GM18909 (cell line): ENCODE results near the gene DYNLT5.
"Not testable (repeated sequence)": the region's sequence is repeated elsewhere in the genome, so short reads cannot be mapped to it uniquely, and the experiment has no call there.

ENCODE experiments used
- ATAC-seq: cut with Tn5 transposase; IDR thresholded peaks from one replicate; pipeline ENCODE4 v1.9.1; 2021; ENCODE audit warnings: mild to moderate bottlenecking; ENCODE audit not compliant: unreplicated experiment, poor library complexity

DYNLT5 gene

GRCh38 chr1:66752000-66752592 lies at the start of gene DYNLT5:
DYNLT5 (plus strand) TSS chr1:66752459; CDS start chr1:66754659, 2,200 bp downstream.
- ATAC-seq: peak; percentile 64

- no peak for ATAC-seq
Measured at GRCh38 chr1:66704177-66704875, 47.9 kb upstream of the DYNLT5 start.

GRCh38 chr1:66705110-66705509 lies 47.1 kb upstream of the DYNLT5 start:
- ATAC-seq: no peak

- ATAC-seq: no peak
Measured at GRCh38 chr1:66711420-66711819, 40.8 kb upstream of the DYNLT5 start.

GRCh38 chr1:66712839-66713238 lies 39.4 kb upstream of the DYNLT5 start:
- no peak for ATAC-seq

- no peak for ATAC-seq
Measured at GRCh38 chr1:66723985-66724384, 28.3 kb upstream of the DYNLT5 start.

GRCh38 chr1:66725885-66726665 lies 26.2 kb upstream of the DYNLT5 start:
- ATAC-seq: peak; percentile 79

GRCh38 chr1:66728021-66728420 lies 24.2 kb upstream of the DYNLT5 start:
- no peak for ATAC-seq

- ATAC-seq: not testable (repeated sequence)
Measured at GRCh38 chr1:66728716-66729115, 23.5 kb upstream of the DYNLT5 start.

GRCh38 chr1:66729119-66729518 lies 23.1 kb upstream of the DYNLT5 start:
- ATAC-seq: no peak

GRCh38 chr1:66729523-66729922 lies 22.7 kb upstream of the DYNLT5 start:
- no peak for ATAC-seq

- no peak for ATAC-seq
Measured at GRCh38 chr1:66730462-66730861, 21.8 kb upstream of the DYNLT5 start.

GRCh38 chr1:66731170-66731865 lies 20.9 kb upstream of the DYNLT5 start:
- ATAC-seq: no peak

GRCh38 chr1:66732407-66733166 lies 19.7 kb upstream of the DYNLT5 start:
- ATAC-seq: peak; percentile 85

GRCh38 chr1:66733348-66734017 lies 18.8 kb upstream of the DYNLT5 start:
- no peak for ATAC-seq

GRCh38 chr1:66734531-66734930 lies 17.7 kb upstream of the DYNLT5 start:
- ATAC-seq: not testable (repeated sequence)

- ATAC-seq: no peak
Measured at GRCh38 chr1:66737836-66738235, 14.4 kb upstream of the DYNLT5 start.

- ATAC-seq: peak; percentile 88
Measured at GRCh38 chr1:66739401-66740157, 12.7 kb upstream of the DYNLT5 start.

GRCh38 chr1:66745451-66745850 lies 6.8 kb upstream of the DYNLT5 start:
- no peak for ATAC-seq
